T1000 (cell line): ENCODE results near the gene GLI2.

ENCODE experiments used
- DNase-seq: peaks from one replicate; lab custom pipeline; 2025; ENCODE audit warnings: mixed read lengths; lab: John Stamatoyannopoulos, UW

The GLI2 gene

DNA sequence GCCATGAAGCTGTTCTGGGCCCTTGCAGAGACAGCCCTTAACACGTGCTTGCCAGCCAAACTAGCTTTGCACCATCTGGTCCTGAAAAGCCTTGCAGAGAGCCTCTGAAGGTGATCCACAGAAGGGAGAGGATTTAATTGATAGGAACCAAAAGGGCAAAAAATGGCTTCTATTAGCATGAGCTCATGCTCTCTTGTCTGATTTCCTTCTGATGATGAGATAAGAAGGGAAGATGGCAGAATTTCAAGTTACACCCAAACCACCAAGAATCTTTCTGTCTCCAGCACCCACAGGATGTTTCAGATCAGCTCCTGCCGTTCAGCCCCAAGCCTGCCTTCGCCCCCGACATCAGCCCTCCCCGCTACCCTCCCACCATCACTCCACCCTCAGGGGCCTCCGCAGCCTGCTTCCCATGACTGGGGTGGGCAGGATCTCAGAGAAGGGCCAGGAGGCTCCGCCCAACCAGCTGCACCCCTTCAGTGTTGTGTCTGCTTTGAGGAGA is 23.4 kb upstream of the GLI2 start:
- no peak for DNase-seq

DNA sequence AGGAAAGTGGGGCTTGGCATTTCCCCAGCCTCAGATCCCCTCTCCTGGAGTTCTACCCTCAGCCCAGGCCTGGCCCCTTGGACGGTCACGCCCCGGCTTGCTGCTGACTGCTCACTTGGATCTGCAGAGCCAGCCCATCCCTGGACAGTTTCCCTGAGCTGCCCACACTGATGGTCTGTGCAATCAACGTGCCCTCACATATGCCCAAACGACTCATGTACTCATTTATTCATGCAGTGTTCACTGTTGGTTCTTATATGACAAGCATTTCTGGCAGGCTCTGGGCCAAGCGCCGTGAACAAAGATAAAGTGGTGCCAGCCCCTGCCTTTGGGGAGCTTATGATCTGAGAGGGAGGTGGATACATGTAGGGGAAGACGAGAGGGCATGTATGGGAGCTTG is 20.3 kb upstream of the GLI2 start:
- DNase-seq, result no peak

DNA sequence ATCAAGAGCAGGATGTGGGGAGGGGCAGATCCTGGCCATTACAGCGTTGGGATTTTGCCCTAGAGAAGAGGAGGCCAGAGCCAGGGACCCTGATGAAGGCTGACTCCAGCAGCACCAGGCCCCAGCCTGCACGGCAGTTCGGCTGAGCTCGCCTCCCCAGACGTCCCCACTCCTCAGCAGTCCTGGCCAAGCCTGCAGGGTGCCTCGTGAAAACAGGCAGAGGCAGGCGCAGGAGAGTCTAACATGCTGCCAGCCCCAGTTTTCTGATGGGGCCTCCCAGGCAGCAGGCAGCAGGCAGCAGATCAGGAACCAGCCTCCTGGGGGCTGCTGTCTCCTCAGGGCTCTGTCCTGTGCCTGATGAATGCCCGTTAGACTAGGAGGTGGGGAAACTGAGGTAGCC is 19.7 kb upstream of the GLI2 start:
- DNase-seq, result no peak

DNA sequence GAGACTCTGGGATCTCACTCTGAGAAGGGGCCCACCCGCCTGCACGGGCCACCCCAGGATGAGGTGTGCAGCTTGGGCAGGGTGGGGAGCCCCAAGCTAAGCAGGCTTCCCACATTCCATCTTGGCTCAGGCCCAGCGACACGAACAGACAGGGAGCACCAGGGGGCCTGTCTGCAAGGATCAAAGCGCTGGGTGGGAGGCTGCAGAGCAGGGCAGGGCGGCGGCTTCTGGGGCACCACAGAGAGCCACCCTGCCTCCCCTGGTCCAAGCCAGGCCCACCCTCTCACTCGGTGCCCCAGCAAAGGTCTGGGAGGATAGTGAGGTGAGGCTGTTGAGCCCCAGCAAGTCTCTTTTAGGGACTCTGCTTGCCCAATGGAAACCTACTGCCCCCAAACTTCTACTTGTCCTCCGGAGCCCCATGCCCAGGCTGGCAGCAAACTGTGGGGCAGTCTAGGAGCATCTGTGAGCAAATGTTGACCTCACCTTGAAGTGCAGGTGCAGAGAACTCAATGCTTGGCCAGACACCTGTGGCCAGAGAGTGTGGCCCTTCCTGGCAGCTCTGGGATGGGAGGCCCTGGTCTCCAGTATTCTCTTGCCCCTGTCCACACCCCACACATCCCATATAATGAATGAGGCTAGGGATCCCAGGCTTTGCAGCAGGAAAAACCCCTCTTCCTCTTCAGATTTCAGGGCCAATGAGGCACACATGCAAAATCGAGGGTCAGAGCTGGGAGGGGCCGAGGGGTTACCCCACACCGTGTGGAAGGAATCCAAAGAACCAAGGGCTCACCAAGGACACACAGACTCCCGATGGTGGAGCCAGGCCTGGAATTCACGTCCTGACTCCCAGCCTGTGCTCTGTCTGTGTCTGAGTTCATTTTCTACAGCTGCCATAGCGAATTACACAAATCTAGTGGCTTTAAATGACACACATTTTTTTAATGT is 18.8 kb upstream of the GLI2 start:
- no peak for DNase-seq

DNA sequence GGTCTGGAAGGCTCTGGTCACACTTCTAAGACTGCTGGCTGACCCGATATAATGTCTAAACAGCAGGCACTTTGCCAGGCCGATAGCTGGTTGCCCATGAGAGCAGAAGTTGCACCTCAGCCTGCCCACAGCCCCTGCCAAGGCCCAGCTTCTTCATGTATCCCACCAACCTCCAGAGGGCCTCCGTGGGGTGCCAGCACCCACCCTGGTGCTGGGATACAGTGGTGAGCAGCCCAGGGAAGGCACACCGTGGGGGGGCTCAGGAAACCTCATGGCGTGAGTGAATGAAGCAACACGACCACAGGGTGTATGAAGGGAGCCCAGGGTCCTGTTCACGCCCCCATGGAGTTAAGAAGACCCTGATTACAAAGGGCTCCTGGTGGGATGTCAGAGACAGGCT is 16.2 kb upstream of the GLI2 start:
- no peak for DNase-seq

DNA sequence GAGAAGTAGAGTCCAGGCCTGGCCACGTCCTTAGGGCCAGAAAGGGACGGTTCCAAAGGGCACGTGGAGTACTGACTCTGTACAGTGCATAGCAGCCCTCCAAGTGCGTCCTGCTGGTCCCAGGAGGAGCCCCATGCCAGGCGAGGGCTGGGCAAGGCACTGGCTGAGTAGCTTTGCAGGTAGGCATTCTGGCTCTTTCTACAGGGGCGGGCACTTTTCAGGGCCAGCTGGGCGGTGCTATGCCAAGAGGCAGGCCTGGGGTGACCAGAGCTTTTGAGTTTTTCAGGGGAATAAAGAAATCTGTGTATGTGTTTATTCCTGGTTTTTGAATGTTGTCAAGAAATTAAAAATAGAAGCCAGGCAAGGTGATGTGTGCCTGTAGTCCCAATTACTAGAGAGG is 15.4 kb upstream of the GLI2 start:
- no peak for DNase-seq

DNA sequence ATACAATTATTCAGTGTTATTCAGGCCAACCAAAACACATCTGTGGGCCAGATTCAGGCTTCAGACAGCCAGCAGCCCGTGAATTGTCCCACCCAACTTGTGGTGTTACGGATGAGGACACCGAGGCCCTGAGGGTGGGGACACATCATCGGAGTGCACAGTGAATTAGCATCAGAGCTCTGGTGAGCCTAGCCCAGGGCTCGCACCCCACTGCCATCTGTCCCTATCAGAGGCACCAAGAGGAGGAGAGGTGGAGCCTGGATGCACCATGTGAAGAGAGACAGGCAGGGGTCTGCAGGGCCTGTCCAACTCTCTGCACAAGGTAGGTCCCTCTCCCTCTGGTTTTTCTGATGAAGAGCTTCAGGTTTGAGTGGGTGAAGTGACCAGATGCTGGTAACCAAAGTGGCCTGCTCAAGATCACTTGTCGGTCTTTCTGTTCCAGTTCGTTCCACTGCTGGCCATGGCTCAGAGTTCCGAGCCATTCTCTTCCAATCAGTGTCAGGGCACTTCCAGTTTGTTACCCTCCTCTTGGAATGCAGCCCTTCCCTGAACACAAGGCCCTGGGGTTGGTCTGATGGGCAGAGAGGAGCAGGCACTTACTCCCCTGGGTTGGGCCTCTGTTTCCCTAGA is 14.8 kb upstream of the GLI2 start:
- no peak for DNase-seq

DNA sequence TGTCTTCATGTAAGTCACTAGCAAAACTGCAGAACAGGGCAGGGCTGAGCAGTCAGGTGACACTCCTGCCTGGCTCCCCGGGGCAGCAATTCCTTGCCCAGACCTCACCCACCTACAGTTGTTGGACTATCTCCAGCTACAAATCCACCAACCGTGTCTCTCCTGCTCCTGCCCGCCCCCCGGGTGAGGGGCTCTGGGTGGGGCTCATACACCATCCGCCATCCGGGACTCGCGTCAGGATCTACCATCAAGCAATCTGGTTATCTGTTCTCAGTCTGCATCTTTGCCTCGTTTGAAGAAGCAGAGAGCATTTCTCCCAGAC is 13.5 kb upstream of the GLI2 start:
- no peak for DNase-seq

DNA sequence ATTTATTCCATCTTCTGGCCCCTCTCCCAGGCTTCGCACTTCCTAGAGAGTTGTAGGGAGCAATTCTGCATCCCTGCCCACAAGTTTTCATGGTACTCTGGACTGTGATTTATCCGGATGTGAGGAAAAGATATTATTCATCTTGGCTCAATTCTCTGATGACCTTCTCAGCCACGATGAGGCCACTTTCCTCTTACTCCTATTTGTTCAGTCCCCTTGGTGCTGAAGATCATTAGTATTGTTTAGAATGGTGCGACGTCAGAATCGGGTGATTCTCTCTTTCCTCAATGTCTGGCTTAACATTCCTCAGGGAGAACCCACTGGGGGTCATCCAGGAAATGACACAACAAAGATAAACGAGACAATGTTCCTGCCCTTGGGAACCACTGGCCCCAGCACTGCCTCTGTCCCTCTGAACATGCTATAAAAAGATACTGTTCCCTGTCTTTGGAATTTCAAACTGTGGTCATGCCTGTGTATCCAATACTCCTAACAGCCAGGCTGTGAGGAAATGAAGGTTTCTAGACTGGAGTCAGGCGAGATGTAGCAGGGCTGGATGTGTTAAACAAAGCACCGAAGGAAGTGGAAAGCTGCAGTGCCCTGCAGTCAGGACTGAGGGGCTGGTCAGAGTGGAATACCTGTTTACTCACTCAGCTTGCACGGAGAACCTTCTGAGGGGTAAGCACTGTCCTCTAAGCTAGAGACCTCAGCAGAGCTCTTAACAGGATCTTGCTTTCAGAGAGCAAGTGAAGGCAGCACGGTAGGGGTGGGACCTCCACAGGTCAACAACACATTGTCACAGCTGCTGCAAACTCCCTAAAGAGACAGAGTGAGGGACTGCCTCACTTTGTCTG is 12.9 kb upstream of the GLI2 start:
- no peak for DNase-seq

DNA sequence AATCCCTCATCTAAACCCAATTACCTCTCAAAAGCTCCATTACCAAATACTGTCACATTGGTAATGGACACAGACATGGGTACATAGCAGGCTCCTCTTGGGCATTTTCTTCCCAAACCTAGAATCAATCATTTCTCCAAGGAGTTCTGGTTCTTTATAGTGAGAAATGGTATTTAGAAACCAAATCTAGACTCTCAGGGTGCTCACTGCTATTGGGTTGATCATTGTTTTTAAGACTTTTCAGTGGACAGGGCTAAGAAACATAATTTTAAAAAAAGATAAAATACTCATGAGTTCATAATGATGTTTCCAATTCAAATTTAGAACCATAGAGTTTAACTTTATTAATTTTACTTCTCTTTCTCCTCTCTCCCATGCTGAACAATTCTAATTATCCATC is 9.4 kb upstream of the GLI2 start:
- DNase-seq, result no peak

DNA sequence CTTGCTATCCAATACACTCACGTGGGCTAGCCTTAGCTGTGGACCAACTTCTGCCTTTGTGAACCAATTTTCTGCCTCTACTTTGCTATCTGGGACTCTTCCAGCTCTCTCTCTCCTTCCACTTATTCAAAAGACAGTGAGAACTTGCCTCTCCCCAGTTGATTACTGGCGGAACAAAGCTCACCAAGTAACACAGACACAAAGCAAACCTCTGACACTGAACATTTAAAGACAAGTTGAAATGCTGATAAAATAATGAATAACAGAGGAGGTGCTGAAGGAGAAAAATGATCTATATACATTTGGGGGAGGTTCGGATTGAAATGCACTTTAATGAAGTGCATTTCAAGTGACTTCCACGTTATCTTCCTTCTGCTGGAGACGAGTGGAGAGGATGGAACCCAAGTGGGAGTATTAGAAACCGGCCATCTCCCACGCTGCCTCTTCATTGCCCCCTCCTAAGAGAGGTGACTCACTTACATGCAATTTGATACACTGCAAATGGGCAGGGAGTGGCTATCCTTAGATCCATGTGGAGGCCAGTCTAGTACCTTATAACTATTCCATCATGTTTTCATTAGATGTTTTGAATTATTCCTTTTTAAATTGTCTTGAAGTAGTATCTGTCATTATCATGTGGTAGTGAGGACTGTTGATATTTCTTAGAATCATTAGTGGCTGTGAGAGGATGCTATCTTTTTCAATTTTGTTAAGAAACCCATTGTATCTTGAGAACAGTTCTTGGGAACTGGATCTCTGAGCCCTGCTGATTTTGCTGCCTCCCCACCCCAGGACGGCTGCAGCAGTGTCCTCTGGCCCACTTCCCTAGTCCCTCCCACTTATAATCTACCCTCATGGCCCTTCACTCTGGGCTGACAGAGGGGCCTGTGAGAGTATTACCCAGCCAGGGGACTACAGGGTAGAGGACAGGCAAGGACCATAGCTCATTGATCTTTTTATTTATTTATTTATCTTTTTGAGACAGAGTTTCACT is 6.0 kb upstream of the GLI2 start:
- DNase-seq, result no peak

DNA sequence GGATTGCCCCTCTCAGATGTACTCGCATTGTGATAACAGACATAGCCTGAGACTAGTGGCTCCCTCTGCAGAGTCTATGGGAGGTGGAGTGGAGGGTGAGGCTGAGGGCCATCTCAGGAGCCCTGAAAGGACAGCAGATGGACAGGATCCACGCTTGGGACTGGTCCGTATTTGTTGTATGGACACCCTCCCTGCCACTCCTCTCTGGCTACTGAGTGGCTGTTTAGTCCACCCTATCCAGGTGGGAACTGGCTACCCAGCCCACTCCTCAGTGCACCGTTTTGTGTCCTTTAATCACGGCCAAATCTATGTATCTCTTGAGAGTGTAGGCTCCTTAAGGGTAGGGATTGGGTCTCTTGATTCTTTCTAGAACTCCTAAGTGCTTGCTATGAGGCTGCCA is 4.5 kb upstream of the GLI2 start:
- DNase-seq, result no peak

DNA sequence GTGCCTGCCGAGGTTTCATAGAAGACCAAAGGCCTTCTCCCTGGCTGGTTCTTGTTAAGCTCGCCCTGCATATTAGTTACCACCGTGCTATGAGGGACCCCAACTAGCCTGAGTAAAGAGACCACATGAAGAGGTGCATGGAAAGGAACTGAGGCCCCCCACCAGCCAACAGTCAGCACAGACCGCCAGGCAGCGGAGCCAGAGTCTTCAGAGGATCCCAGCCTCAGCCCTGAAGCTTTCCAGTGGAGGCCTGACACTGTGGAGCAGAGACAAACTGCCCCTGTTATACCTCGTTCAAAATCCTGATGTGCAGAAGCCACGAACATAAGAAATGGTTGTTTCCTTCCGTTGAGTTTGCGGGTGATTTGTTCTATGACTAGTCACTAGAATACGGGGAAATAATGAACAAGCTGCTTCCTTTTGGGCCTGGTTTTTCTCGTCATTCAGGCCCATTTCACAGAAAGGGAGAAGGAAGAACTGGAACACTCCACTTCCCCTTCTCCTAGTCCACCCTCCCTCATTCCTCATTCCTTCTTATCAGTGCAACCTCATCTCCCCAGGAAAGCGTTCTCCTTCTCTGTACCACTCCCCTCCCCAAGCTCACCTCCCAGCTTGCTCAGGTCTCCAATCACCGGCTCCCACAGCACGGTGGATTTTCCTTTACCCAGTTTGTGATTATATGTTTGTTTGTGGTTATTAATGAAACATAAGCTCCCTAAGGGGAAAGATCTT is 3.0 kb upstream of the GLI2 start:
- no peak for DNase-seq

DNA sequence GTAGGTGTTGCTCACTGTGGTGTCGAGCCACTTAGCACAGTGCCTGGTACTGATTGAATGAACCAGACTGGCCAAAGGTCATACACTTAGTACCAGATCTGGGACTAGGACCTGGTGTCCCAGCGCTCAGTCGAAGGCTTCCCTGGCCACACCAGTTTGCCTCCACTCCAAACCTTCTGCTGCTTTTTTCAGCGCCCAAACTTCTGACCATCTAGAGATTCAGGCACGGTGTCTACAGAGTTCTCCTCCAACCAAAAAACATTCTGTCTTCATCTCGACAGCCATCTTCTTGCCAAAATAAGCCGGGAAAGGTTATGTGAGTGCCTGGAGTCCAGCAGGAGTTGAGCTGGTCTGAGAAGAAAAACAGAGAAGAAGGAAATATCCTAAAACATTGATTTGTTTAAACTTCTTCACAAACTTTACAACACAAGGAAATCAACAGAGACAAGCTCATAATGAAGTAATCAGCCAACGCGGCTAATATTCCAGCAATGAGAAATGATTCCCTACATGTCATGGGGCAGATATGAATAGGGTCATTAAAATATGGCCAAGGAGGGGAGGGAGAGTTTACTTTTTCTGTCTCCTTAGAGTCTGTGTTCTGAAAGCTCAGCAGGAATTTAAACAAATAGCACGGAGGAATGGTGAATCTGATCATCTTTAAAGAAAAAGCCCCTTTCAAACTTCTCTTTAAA is 2.3 kb upstream of the GLI2 start:
- DNase-seq, result no peak

DNA sequence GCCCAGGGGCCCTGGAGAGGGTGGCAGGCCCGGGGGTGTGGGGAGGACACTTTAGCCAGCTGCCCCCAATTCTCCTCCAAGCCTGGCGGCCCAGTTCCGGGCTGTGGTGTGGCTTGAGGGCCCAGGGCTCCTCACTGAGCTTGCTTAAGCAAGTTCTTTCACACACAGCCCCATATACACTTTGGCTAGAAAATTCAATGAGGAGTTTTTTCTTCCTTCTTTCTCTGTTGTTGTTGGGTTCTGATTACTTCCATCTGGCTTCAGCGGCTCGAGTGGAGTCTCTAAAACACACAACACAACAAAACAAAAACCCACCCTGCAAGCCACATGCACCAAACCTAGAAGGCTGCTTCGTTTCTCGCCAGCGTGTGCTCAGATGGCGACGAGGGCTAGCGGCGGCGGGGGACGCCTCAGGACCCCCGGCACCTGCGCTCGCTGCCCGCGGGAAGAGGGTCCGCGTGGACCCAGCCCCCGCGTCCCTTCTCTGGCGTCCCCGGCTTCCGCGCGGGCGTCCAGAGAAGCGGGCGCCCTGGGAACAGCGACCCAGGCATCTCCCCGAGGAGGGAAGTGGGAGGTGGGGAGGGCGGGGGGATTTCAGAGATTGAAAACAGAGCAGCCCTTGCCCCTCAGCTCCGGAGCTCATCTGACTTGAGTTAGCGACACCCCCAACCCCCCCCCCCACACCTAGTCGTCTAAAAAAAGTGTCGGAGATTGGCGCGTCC is 577 bp upstream of the GLI2 start:
- no peak for DNase-seq

DNA sequence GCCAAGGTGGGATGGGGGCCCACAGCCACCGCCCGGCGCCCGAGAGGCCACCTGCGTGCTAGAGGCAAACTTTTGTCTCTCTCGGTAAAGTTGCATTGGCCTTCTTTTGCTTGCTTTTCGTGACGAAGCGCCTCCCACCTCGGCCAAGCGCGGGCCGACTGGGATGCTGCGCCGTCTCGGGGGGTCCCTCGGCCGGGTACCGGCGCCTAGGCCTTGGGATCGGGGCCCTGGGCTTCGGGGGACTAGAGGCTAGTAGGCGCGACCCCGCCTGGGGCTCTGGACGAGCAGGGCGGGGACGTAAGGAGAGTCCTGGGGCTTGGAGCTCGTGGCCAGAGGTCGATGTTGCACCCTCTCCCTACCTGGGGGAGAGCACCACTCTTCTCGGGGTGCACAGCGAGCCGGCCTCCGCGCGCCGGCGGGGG is 545 bp downstream of the GLI2 start:
- no peak for DNase-seq

DNA sequence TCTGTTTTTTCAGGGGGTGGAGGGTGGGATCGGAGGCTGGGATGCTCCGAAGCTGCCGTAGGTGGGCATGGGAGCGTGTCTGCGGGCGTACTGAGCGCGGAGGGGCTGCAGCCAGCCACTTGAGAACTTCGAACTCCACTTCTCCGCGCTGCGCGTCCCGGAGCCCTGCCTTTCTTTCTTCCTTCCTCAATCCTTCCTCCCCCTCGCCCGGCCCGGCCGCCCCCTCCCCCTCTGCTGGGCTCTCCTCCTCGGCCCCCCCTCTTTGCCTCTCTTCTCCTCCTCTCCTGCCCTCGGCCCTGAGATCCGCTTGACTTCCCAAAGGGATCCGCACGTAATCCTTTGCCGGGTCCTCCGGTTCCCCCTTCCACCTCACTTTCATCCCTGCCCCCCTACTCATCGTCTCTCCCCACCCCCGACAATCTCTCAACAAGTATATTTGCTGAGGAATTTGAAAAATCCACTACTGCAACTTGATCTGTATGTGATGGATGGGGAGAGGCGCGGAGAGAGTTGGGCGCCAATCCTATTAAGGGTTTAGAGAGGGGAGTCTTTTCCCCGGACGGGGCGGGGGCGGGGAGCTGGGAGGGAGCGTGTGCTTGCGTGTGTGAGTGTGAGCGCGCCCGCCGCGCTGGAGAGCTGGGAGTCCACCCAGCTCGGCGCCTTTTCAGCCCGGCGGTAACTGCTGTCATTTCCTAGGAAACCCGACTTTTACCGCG is 1.1 kb downstream of the GLI2 start:
- DNase-seq, result peak; percentile 30

DNA sequence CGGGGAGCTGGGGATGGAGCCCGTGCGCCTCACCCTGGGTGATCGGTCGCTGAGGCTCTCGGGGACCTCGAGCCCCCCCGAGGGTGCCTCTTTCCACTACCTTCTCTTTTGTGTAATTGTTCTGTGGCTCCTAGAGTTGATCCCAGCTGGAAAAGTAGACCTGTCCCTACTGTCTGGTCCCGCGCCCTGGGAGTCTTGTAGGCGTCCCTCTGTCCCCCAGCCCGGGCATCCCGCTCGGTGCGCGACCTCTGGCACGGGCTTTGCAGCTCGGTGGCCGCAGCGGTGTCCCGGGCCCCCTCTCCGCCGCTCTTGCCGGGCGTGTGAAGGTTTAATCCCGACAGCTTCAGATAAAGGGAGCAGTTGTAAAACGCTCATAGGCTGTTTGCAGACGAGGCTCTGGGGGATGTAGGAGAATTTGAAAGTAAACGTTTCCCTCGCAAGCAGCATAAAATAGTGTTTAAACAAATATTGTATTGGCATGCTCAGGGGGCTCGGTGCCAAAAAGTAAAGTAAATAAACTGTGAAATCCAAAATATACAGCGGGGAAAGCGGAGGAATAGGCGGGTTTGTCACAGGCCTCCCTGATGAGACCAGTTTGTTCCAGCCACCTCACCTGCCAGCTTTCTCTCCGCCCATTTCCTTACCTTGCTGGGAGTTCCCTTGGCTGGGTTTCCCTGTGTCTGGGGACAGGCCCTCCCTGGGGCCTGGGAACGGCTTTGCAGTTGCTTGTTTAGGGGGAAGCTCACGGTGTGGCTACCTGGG is 1.9 kb downstream of the GLI2 start:
- no peak for DNase-seq
